Activated CD4-positive, alpha-beta memory T cell treated with anti-CD3 and anti-CD28 coated beads for 36 hours (primary cell): ENCODE data around the gene GRHPR. TPM values are rescaled to one million over a fixed set of nuclear protein-coding genes. Genes with fewer than 3 reads are reported as not detected.

Source experiments
- CTCF ChIA-PET: fragments of 350-600 bp; sonication (Branson Sonifier 250); formaldehyde crosslinking; loops from one replicate; lab custom pipeline; 2021; ENCODE audit warnings: antibody characterized with exemption, inconsistent platforms; lab: Charles Lee
- POLR2A ChIA-PET: fragments of 350-600 bp; sonication (Branson Sonifier 250); formaldehyde crosslinking; loops from one replicate; lab custom pipeline; 2021; ENCODE audit warnings: antibody characterized with exemption; lab: Charles Lee
- DNase-seq: peaks from one replicate; pipeline ENCODE4 v3.0.0-alpha.2; 2020
- H3K27ac Mint-ChIP-seq: one replicate; pipeline ENCODE4 v1.8.0; 2021; ENCODE audit warnings: mixed read lengths
- H3K27me3 Mint-ChIP-seq: one replicate; pipeline ENCODE4 v1.8.0; 2021; ENCODE audit warnings: mixed read lengths
- H3K36me3 Mint-ChIP-seq: one replicate; pipeline ENCODE4 v1.8.0; 2021; ENCODE audit warnings: mixed read lengths
- H3K4me1 Mint-ChIP-seq: one replicate; pipeline ENCODE4 v1.8.0; 2021; ENCODE audit warnings: low read depth, mixed read lengths
- H3K4me3 Mint-ChIP-seq: one replicate; pipeline ENCODE4 v1.8.0; 2021; ENCODE audit warnings: mild to moderate bottlenecking, mixed read lengths
- H3K9me3 Mint-ChIP-seq: one replicate; pipeline ENCODE4 v1.8.0; 2021; ENCODE audit warnings: mixed read lengths
- intact Hi-C: fragments of 100-400 bp; cut with micrococcal nuclease; formaldehyde crosslinking; loops from one replicate; pipeline ENCODE4 v1.15.1; 2023
- total RNA-seq, 2 experiments: library from RNA; stranded (reverse); gene quantifications; one replicate each; pipeline ENCODE4 v1.2.3, GENCODE V29; 2021

The GRHPR gene
- 10 to 100 TPM; 84.1 to 85.0 TPM for total RNA-seq

- peaks cover 29% of the 10 kb centered on the region for H3K4me1 Mint-ChIP-seq
- POLR2A ChIA-PET, result interaction anchor here (0.6 to 1.5 kb wide), 5 partner anchors 11 to 42 kb away, joined by 3 to 9 read pairs (median 3); partner anchors contain the start of gene ZBTB5
- peak within 1 kb of the TSS; percentile 80 for H3K4me3 Mint-ChIP-seq
- intact Hi-C loops, result loop anchor here (1.0 kb wide), 2 partner anchors 11 to 43 kb away; partner anchors contain the start of gene ZBTB5
- DNase-seq, result peak; percentile 93
- H3K27ac Mint-ChIP-seq, result peak within 1 kb of the TSS; percentile 86
- CTCF ChIA-PET, result interaction anchor here (0.7 to 1.5 kb wide), 3 partner anchors 7 to 427 kb away, joined by 3 to 9 read pairs (median 3); no protein-coding TSS in a partner anchor
- no peaks in the 10 kb centered on the region for H3K27me3 Mint-ChIP-seq
- no peaks in the 10 kb centered on the region for H3K9me3 Mint-ChIP-seq
- H3K36me3 Mint-ChIP-seq, result peaks cover 12% of the 10 kb centered on the region
These were observed at the start of gene GRHPR for GRCh38 chr9:37422289-37423104. Gene GRHPR (plus strand): TSS chr9:37422696. CDS start chr9:37422751, 55 bp downstream.

GRCh38 chr9:37372839-37373238, 49.7 kb upstream of the GRHPR start:
- Mint-ChIP-seq H3K36me3 (no peaks in the 10 kb centered on the region), H3K4me3 (no peak overlapping the region), H3K9me3 (no peaks in the 10 kb centered on the region), H3K27me3 (peaks cover 13% of the 10 kb centered on the region), H3K27ac (no peak overlapping the region), H3K4me1 (peaks cover 17% of the 10 kb centered on the region)
- CTCF ChIA-PET, result interaction anchor here (0.9 to 1.4 kb wide), 3 partner anchors 9 to 380 kb away, joined by 3 to 5 read pairs (median 4); no protein-coding TSS in a partner anchor
- POLR2A ChIA-PET, result no interaction called here
- intact Hi-C loops, result no loop called here
- DNase-seq, result no peak

GRCh38 chr9:37373621-37374020, 48.9 kb upstream of the GRHPR start:
- POLR2A ChIA-PET, result no interaction called here

GRCh38 chr9:37374892-37375291, 47.6 kb upstream of the GRHPR start:
- DNase-seq, result no peak
- CTCF ChIA-PET, result no interaction called here
- intact Hi-C loops, result no loop called here

More at GRCh38 chr9:37373621-37374020, 48.9 kb upstream of the GRHPR start:
- Mint-ChIP-seq H3K36me3 (no peaks in the 10 kb centered on the region), H3K4me3 (no peak overlapping the region), H3K27ac (no peak overlapping the region), H3K27me3 (peaks cover 13% of the 10 kb centered on the region), H3K4me1 (peaks cover 17% of the 10 kb centered on the region), H3K9me3 (no peaks in the 10 kb centered on the region)
- DNase-seq, result no peak
- intact Hi-C loops, result no loop called here
- CTCF ChIA-PET, result interaction anchor here (0.7 to 1.3 kb wide), 4 partner anchors 9 to 381 kb away, joined by 3 to 5 read pairs (median 3); no protein-coding TSS in a partner anchor

GRCh38 chr9:37377688-37378612, 44.5 kb upstream of the GRHPR start:
- H3K4me3 Mint-ChIP-seq, result no peak overlapping the region
- ChIA-PET CTCF (interaction anchor here (0.7 kb wide), 1 partner anchor 21 kb away, joined by 3 read pairs; no protein-coding TSS in a partner anchor), POLR2A (no interaction called here)
- no peaks in the 10 kb centered on the region for H3K4me1 Mint-ChIP-seq
- intact Hi-C loops, result no loop called here
- H3K9me3 Mint-ChIP-seq, result no peaks in the 10 kb centered on the region
- no peak overlapping the region for H3K27ac Mint-ChIP-seq
- peaks cover 13% of the 10 kb centered on the region for H3K27me3 Mint-ChIP-seq
- DNase-seq, result peak; percentile 30
- H3K36me3 Mint-ChIP-seq, result no peaks in the 10 kb centered on the region

More at GRCh38 chr9:37374892-37375291, 47.6 kb upstream of the GRHPR start:
- H3K36me3 Mint-ChIP-seq, result no peaks in the 10 kb centered on the region
- no peak overlapping the region for H3K4me3 Mint-ChIP-seq
- H3K27ac Mint-ChIP-seq, result no peak overlapping the region
- no peaks in the 10 kb centered on the region for H3K9me3 Mint-ChIP-seq
- POLR2A ChIA-PET, result no interaction called here
- H3K4me1 Mint-ChIP-seq, result peaks cover 17% of the 10 kb centered on the region
- H3K27me3 Mint-ChIP-seq, result peaks cover 13% of the 10 kb centered on the region

GRCh38 chr9:37378613-37379004, 43.9 kb upstream of the GRHPR start:
- H3K4me3 Mint-ChIP-seq, result no peak overlapping the region
- ChIA-PET CTCF (no interaction called here), POLR2A (no interaction called here)
- no peak overlapping the region for H3K27ac Mint-ChIP-seq
- no peak for DNase-seq
- no peaks in the 10 kb centered on the region for H3K4me1 Mint-ChIP-seq
- no peaks in the 10 kb centered on the region for H3K36me3 Mint-ChIP-seq
- H3K27me3 Mint-ChIP-seq, result peaks cover 13% of the 10 kb centered on the region
- no peaks in the 10 kb centered on the region for H3K9me3 Mint-ChIP-seq
- intact Hi-C loops, result no loop called here

GRCh38 chr9:37379835-37380234, 42.7 kb upstream of the GRHPR start:
- no peak for DNase-seq
- Mint-ChIP-seq H3K4me1 (no peaks in the 10 kb centered on the region), H3K9me3 (no peaks in the 10 kb centered on the region), H3K27ac (no peak overlapping the region), H3K4me3 (no peak overlapping the region), H3K27me3 (peaks cover 12% of the 10 kb centered on the region), H3K36me3 (no peaks in the 10 kb centered on the region)
- ChIA-PET POLR2A (no interaction called here), CTCF (interaction anchor here (0.6 kb wide), 2 partner anchors 306 to 506 kb away, joined by 3 to 5 read pairs; no protein-coding TSS in a partner anchor)
- intact Hi-C loops, result no loop called here

GRCh38 chr9:37380570-37380969, 41.9 kb upstream of the GRHPR start:
- H3K4me1 Mint-ChIP-seq, result no peaks in the 10 kb centered on the region
- DNase-seq, result no peak
- H3K9me3 Mint-ChIP-seq, result no peaks in the 10 kb centered on the region
- no peaks in the 10 kb centered on the region for H3K36me3 Mint-ChIP-seq
- no peak overlapping the region for H3K4me3 Mint-ChIP-seq
- intact Hi-C loops, result no loop called here
- POLR2A ChIA-PET, result no interaction called here
- no peak overlapping the region for H3K27ac Mint-ChIP-seq
- H3K27me3 Mint-ChIP-seq, result peaks cover 10% of the 10 kb centered on the region
- CTCF ChIA-PET, result no interaction called here

GRCh38 chr9:37381094-37381741, 41.3 kb upstream of the GRHPR start:
- ChIA-PET CTCF (no interaction called here), POLR2A (no interaction called here)
- intact Hi-C loops, result no loop called here
- Mint-ChIP-seq H3K9me3 (no peaks in the 10 kb centered on the region), H3K36me3 (no peaks in the 10 kb centered on the region), H3K27me3 (peaks cover 8% of the 10 kb centered on the region), H3K4me3 (no peak overlapping the region), H3K4me1 (no peaks in the 10 kb centered on the region), H3K27ac (no peak overlapping the region)
- DNase-seq, result no peak

GRCh38 chr9:37382161-37382981, 40.1 kb upstream of the GRHPR start:
- ChIA-PET POLR2A (no interaction called here), CTCF (no interaction called here)
- H3K36me3 Mint-ChIP-seq, result no peaks in the 10 kb centered on the region
- H3K4me3 Mint-ChIP-seq, result no peak overlapping the region
- no peaks in the 10 kb centered on the region for H3K27me3 Mint-ChIP-seq
- no peaks in the 10 kb centered on the region for H3K4me1 Mint-ChIP-seq
- no peak for DNase-seq
- no peaks in the 10 kb centered on the region for H3K9me3 Mint-ChIP-seq
- H3K27ac Mint-ChIP-seq, result no peak overlapping the region
- intact Hi-C loops, result no loop called here

- no peaks in the 10 kb centered on the region for H3K4me1 Mint-ChIP-seq
- no peaks in the 10 kb centered on the region for H3K36me3 Mint-ChIP-seq
- no peak overlapping the region for H3K27ac Mint-ChIP-seq
- intact Hi-C loops, result no loop called here
- H3K9me3 Mint-ChIP-seq, result no peaks in the 10 kb centered on the region
- no peak overlapping the region for H3K4me3 Mint-ChIP-seq
- DNase-seq, result no peak
- ChIA-PET CTCF (no interaction called here), POLR2A (no interaction called here)
- H3K27me3 Mint-ChIP-seq, result no peaks in the 10 kb centered on the region
These were observed 39.5 kb upstream of the GRHPR start for GRCh38 chr9:37382982-37383357.
